GM18508 (cell line): ENCODE results near the gene ACE.
"Not testable (repeated sequence)": the region's sequence is repeated elsewhere in the genome, so short reads cannot be mapped to it uniquely, and the experiment has no call there.

Experiments
- ATAC-seq: cut with Tn5 transposase; IDR thresholded peaks from one replicate; pipeline ENCODE4 v1.9.1; 2021; ENCODE audit warnings: moderate number of reproducible peaks; ENCODE audit not compliant: insufficient read depth, unreplicated experiment

The ACE gene

DNA sequence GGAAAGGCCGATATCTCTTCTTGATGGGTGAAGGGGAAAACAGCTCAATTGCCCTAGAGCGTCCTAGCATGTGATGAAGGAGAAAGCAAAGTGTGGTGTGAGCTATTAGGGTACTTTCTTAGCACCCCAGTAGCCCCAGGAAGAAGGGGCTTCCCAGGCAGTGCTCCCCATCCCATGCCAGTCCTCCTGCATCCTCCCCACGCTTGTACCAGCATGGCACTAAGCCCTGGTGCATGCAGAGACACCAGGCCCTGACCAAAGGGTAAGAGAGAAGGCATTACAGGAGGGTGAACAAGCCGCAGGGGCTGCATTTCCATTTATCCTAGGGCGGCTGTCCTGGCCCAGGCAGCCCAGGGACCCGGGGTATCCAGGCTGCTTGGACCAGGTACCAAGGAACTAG is 33.8 kb upstream of the ACE start:
- ATAC-seq, result no peak

GRCh38 chr17:63444457-63444856 is 32.4 kb upstream of the ACE start:
- no peak for ATAC-seq

GRCh38 chr17:63445065-63445464 is 31.8 kb upstream of the ACE start:
- ATAC-seq, result no peak

DNA sequence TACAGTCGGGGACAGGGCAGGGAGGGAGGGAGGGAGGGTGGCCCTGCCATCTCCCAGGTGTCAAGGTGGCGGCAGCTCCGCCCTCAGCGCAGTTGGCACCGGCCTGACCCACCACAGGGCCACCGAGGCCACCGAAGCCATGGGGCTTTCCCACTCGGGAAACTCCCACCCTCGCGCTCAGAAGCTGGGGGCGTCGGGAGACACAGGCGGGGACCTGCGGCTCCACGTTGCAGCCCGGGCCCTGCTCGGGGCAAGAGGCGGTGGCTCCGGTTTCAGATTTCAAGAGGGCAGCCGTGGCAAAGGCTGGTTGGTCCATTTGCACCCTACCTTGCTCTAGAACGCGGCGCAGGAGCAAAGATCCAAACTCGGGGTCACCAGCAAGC is 31.3 kb upstream of the ACE start:
- no peak for ATAC-seq

- ATAC-seq, result no peak
These were observed 30.7 kb upstream of the ACE start, which contains the start of gene CYB561 for GRCh38 chr17:63445954-63446752. Gene CYB561, minus strand, starts transcription at chr17:63446306. Its CDS starts 8,759 bp downstream, at chr17:63437547.

DNA sequence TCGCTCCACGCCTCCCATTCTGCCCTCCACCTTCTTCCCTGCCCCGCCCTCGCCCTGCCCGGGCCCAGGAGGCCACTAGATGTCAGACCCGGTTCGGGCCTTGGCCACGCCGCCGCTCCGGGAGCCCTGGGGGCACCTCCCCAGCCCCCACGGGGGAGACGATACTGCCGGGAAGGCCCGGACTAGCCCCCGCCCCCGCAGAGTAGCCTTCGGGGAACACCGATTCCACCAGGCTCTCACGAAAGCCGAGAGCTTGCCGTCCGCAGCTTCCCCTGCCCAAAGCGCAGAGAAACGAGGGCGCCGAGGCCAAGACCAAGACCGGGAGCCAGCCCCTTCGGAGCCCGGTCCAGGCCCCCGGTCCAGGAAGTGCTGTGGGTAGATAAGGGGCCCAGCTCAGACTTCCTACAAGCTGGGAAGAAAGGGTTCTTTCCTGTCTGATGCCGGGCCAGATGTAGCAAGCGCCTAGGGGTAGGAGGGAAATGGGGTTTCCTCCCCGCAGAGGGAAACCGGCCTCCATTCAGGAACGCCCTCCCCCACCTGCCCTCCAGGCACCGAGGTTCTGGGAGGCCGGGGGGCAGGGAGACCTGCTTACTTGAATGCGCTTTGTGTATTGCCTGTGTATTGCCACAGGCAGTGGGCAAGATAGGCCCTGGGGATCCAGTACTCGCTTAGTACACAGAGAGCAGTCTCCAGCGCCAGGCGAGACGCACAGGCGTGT is 29.9 kb upstream of the ACE start:
- ATAC-seq, result no peak

- no peak for ATAC-seq
These were observed 29.3 kb upstream of the ACE start for GRCh38 chr17:63447471-63448009.

DNA sequence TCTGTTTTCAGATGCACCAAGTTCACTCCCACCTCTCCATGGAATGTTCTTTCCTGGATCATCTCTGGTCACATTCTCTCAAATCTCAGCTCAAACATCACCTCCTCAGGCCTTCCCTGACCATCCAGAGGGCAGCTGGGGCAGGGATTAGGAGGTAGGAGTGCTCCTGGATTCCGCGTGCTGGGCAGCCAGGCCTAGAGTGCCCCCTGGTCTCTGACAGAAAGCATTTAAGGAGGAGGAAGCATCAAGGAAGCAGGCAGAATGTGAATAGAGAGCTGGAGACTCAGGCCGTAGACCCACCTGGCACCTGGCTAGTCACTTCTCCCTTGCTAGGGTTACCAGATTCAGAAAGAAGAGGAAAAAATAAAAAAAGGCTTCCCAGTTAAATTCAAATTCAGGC is 28.2 kb upstream of the ACE start:
- no peak for ATAC-seq

DNA sequence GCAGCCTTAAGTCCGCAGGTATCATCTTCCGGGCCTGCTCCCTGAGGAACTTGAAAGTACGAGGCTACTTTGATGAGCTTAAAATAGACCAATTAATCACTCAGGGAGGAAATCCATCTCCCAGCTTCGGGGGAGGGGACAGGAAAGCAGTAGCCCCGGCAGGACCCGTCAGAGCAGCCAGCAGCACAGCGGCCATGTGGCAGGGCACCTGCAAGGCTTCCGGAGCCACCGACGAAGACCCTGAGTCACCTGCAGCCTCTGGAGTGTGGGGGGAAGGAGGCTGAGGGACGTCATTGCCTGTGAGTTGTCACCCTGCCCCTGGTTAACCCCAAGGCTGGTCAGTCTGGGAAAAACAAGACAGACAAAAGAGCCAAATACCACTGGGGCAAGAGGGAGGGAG is 26.3 kb upstream of the ACE start:
- ATAC-seq, result no peak

- no peak for ATAC-seq
These were observed 25.7 kb upstream of the ACE start for GRCh38 chr17:63451150-63451549.

- ATAC-seq, result no peak
These were observed 24.6 kb upstream of the ACE start for GRCh38 chr17:63452046-63452961.

- ATAC-seq, result no peak
These were observed 23.8 kb upstream of the ACE start for GRCh38 chr17:63452962-63453551.

GRCh38 chr17:63454357-63454756 is 22.5 kb upstream of the ACE start:
- not testable (repeated sequence) for ATAC-seq

DNA sequence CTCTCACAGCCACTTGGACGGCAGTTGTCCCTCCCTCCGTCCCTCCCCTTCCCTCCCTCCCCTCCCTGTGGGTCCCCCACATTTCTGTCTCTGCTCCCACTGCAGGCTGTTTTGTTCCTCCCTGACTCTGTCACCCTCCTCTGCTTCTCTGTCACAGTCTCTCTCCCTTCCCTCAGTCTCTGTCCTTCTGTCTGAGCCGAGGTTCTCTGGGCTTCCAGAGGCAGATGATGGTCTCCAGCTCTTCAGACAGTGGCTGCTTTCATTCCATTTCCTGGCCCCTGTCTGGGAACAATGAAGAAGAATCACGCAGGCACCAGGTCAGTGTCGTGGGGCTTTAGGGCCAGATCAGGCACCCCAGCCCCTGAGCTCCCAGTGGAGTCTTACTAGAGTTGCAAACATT is 21.9 kb upstream of the ACE start:
- no peak for ATAC-seq

DNA sequence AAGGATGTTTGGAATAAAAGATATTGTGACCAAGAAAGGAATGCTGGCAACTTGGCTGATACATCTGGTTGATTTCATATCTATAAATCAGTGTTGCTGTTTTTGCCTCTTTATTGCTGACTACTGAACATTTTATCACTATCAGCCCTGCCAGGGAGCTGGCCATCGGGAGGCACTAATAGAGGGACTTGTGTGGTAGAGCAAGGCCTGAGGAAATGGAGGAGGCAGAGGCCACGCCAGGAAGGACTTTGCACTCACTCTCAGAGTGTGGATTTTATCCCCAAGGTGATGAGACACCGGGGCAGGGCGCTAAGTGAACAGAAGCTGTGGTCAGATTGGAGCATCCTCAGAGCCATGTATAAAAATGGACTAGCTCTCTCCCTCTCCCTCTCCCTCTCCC is 21.4 kb upstream of the ACE start:
- ATAC-seq, result no peak

DNA sequence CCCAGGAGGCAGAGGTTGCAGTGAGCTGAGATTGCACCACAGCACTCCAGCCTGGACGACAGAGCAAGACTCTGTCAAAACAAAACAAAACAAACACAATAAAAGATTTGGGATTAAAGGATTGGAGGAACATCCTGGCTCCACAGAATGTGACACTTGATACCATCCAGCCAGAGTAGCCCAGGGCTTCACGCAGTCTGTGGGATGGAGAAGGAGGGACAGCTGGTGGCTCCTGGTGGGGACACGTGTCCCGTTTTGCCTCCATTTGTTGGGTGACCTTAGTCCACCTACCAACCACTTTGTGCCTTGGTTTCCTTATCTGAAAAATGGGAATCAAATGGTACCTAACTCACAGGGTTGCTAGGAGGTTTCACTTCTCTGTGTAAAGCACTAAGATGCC is 18.4 kb upstream of the ACE start:
- ATAC-seq, result no peak

GRCh38 chr17:63460018-63460417 is 16.8 kb upstream of the ACE start:
- no peak for ATAC-seq

DNA sequence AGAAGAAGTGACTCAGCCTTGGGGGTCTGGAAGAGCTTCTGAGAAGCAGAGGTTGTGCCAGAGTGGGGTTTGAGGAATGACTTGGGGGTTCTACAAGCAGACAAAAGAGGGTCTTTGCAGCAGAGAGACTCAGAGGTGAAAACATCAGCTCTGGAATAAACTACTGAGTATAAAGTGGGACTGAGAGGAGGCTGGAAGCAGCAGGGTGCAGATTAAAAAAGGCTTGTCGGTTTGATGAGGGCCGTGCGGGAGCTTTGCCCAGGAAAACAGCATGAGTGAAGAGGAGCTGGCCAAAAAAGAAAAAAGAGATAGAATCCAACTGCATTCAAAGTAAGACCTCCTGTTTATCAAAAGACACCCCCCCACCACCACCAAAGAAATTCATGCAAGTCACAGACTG is 13.1 kb upstream of the ACE start:
- ATAC-seq, result no peak

GRCh38 chr17:63464691-63465236 is 12.1 kb upstream of the ACE start:
- ATAC-seq, result no peak

DNA sequence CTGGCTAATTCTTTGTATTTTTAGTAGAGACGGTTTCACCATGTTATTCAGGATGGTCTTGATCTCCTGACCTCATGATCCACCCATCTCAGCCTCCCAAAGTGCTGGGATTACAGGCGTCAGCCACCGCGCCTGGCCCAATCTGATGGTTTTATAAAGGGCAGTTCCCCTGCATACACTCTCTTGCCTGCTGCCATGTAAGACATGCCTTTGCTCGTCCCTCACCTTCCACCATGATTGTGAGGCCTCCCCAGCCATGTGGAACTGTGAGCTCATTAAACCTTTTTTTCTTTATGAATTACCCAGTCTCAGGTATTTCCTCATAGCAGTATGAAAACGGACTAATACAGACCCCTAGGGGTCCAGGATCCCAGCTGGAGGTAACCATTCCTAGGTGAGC is 8.8 kb upstream of the ACE start:
- ATAC-seq, result not testable (repeated sequence)
